HG03064 (cell line): ENCODE results near the gene GOSR1.
"Not testable (repeated sequence)": the region's sequence is repeated elsewhere in the genome, so short reads cannot be mapped to it uniquely, and the experiment has no call there.

Source experiments
- ATAC-seq: cut with Tn5 transposase; IDR thresholded peaks from one replicate; pipeline ENCODE4 v1.9.1; 2021; ENCODE audit warnings: low read depth; ENCODE audit not compliant: unreplicated experiment

GOSR1 gene

GRCh38 chr17:30503558-30503957 is 26.4 kb downstream of the GOSR1 start:
- ATAC-seq = no peak

GRCh38 chr17:30505868-30506417 is 28.7 kb downstream of the GOSR1 start:
- no peak for ATAC-seq

GRCh38 chr17:30506481-30506880 is 29.3 kb downstream of the GOSR1 start:
- ATAC-seq = no peak

GRCh38 chr17:30513346-30513745 is 36.1 kb downstream of the GOSR1 start:
- no peak for ATAC-seq

GRCh38 chr17:30514895-30515596 is 37.8 kb downstream of the GOSR1 start:
- no peak for ATAC-seq

GRCh38 chr17:30517786-30518185 is 40.6 kb downstream of the GOSR1 start:
- ATAC-seq = no peak

- no peak for ATAC-seq
Measured at GRCh38 chr17:30519166-30519565, 42.0 kb downstream of the GOSR1 start.

GRCh38 chr17:30519707-30520106 is 42.5 kb downstream of the GOSR1 start:
- ATAC-seq = no peak

- no peak for ATAC-seq
Measured at GRCh38 chr17:30520436-30520835, 43.2 kb downstream of the GOSR1 start.

GRCh38 chr17:30520882-30521281 is 43.7 kb downstream of the GOSR1 start:
- ATAC-seq = no peak

- ATAC-seq = no peak
Measured at GRCh38 chr17:30521766-30522165, 44.6 kb downstream of the GOSR1 start.

GRCh38 chr17:30523236-30523635 is 46.0 kb downstream of the GOSR1 start:
- ATAC-seq = not testable (repeated sequence)

- no peak for ATAC-seq
Measured at GRCh38 chr17:30524847-30525246, 47.6 kb downstream of the GOSR1 start.

- no peak for ATAC-seq
Measured at GRCh38 chr17:30526401-30526800, 49.2 kb downstream of the GOSR1 start.

- not testable (repeated sequence) for ATAC-seq
Measured at GRCh38 chr17:30528701-30529100, 51.5 kb downstream of the GOSR1 start.

GRCh38 chr17:30530346-30531025 is 53.3 kb downstream of the GOSR1 start:
- no peak for ATAC-seq

- no peak for ATAC-seq
Measured at GRCh38 chr17:30532871-30533270, 55.7 kb downstream of the GOSR1 start.

- no peak for ATAC-seq
Measured at GRCh38 chr17:30534298-30534697, 57.1 kb downstream of the GOSR1 start.

- ATAC-seq = no peak
Measured at GRCh38 chr17:30534938-30535921, 58.0 kb downstream of the GOSR1 start.

GRCh38 chr17:30536846-30537245 is 59.6 kb downstream of the GOSR1 start:
- not testable (repeated sequence) for ATAC-seq

- not testable (repeated sequence) for ATAC-seq
Measured at GRCh38 chr17:30537667-30538066, 60.5 kb downstream of the GOSR1 start.
